ENCODE measurements around the gene DST. TPM values are rescaled to one million over a fixed set of nuclear protein-coding genes. Genes with fewer than 3 reads are reported as not detected.

Gene DST
- total and polyA plus RNA-seq, 2 donors: 56.2 to 311 TPM

DNA sequence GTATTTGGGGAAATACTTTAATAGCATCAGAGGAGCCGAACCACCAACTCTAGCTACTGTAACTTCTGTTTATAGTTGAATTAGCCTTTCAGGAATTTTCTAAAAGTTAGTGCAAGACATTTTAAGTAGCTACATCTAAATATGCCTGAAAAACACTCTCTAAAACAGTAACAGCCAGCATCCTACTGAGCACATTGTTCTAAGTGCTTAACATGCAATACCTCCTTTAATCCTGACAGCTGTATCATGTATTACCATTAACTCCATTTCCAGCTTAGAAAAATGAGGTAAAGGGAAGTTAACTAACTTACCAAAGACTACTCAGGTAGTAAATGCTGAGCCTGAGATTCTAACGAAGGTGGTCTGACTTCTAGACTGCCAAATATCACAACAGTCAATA is 120.7 kb downstream of the DST start:
- Histone ChIP-seq H3K27ac (ENCODE audit: low read depth in 1 of 2, low read length in 1 of 2) (no peak overlapping the region), H3K36me3 (ENCODE audit: control insufficient read depth in 2 of 2, insufficient read depth in 2 of 2, low read length in 1 of 2) (peaks cover 0 to 3% of the 10 kb centered on the region in 2 donors), H3K4me1 (ENCODE audit: control insufficient read depth in 2 of 2, insufficient read depth in 2 of 2, low read length in 2 of 2) (no peaks in the 10 kb centered on the region), H3K9me3 (ENCODE audit: control insufficient read depth in 2 of 2, insufficient read depth in 1 of 2, low read length in 1 of 2) (no peaks in the 10 kb centered on the region), H3K27me3 (ENCODE audit: control insufficient read depth in 2 of 2, insufficient read depth in 1 of 2, low read length in 1 of 2) (no peaks in the 10 kb centered on the region), H3K4me3 (ENCODE audit: low read length in 2 of 2) (no peak overlapping the region)
- 92% methylated on average over 2 of the region's 2 CpGs for WGBS
- DNase-seq (ENCODE audit: low read depth in 6 of 9, low spot score in 9 of 9): no peak

DNA sequence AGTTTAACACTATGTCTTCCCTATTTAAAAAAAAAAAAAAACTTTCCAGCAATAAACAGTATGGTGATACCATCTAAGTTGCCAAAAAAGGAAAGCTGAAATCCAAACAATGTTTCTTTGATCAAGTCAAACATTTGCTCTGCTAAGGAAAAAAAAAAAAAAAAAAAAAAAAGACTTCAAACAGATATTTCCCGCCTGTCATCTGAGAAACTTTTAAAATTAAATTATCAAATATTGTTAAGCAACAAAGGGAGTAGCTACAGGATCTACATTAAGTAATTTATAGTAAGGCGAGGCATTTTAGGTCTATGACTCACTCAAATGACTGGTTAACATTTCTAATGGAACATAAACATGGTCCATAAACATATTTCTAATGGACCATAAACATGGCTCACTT is 121.2 kb downstream of the DST start:
- no peaks in the 10 kb centered on the region for H3K9me3 ChIP-seq (ENCODE audit: control insufficient read depth in 2 of 2, insufficient read depth in 1 of 2, low read length in 1 of 2)
- H3K27me3 ChIP-seq (ENCODE audit: control insufficient read depth in 2 of 2, insufficient read depth in 1 of 2, low read length in 1 of 2): no peaks in the 10 kb centered on the region
- H3K4me1 ChIP-seq (ENCODE audit: control insufficient read depth in 2 of 2, insufficient read depth in 2 of 2, low read length in 2 of 2): no peaks in the 10 kb centered on the region
- WGBS: 97% methylated on average over 2 of the region's 2 CpGs
- no peak for DNase-seq (ENCODE audit: low read depth in 6 of 9, low spot score in 9 of 9)
- H3K4me3 ChIP-seq (ENCODE audit: low read length in 2 of 2): no peak overlapping the region
- H3K36me3 ChIP-seq (ENCODE audit: control insufficient read depth in 2 of 2, insufficient read depth in 2 of 2, low read length in 1 of 2): peaks cover 0 to 3% of the 10 kb centered on the region in 2 donors
- H3K27ac ChIP-seq (ENCODE audit: low read depth in 1 of 2, low read length in 1 of 2): no peak overlapping the region

DNA sequence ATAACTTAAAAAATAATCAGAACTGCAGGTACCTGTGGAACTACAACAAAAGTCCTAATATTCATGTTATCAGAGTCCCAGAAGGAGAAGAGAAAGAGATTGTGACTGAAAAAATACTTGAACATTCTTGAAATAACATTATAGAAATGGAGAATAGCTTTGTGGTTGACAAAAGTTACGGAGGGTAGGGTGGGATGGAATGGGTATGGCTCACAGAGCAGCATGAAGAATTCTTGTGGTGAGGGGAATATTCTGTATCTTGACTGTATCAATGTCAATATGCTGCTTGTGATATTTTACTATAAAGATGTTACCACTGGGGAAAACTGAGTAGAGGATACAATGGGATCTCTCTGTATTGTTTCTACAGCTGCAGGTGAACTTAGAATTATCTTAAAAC is 122.5 kb downstream of the DST start:
- 97% methylated on average over 1 of the region's 1 CpG for whole genome bisulfite sequencing
- Histone ChIP-seq H3K27ac (ENCODE audit: low read depth in 1 of 2, low read length in 1 of 2) (no peak overlapping the region), H3K36me3 (ENCODE audit: control insufficient read depth in 2 of 2, insufficient read depth in 2 of 2, low read length in 1 of 2) (peaks cover 0 to 3% of the 10 kb centered on the region in 2 donors), H3K27me3 (ENCODE audit: control insufficient read depth in 2 of 2, insufficient read depth in 1 of 2, low read length in 1 of 2) (no peaks in the 10 kb centered on the region), H3K4me3 (ENCODE audit: low read length in 2 of 2) (no peak overlapping the region), H3K4me1 (ENCODE audit: control insufficient read depth in 2 of 2, insufficient read depth in 2 of 2, low read length in 2 of 2) (no peaks in the 10 kb centered on the region), H3K9me3 (ENCODE audit: control insufficient read depth in 2 of 2, insufficient read depth in 1 of 2, low read length in 1 of 2) (no peaks in the 10 kb centered on the region)
- no peak for DNase-seq (ENCODE audit: low read depth in 6 of 9, low spot score in 9 of 9)

DNA sequence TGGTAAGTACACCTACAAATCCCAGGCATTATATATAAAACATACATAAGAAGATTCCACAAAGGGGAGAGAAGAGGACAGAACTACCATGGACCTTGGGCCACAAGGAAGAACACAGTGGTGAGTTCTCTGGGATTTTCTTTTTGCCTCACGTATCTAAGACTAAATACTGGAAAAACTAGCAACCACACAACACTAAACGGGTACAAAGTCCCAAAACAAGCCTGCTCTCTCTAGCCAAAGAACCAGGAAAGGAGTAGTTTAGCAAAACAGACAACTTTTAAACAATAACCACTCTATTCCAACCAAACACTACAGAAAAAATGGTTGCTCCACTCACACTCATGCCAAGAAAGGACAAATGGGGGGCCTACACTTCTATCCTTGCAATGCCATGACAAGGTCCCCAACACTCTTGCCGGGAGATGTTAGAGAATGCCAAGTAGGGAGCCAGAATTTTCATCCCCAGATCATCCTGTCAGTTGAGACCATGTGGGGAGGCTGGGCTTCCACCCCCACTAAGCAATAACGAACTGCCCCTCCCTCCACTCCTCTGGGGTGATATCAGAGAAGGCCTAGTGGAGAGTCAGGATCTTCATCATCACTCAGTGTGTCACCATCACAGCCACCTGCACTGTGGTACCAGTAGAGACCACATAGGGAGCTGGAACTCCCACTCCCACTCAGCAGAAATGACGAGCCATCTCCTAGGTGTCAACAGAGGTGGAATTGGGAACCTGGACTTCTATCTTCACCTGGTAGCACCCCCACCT is 123.5 kb downstream of the DST start:
- Histone ChIP-seq H3K4me3 (ENCODE audit: low read length in 2 of 2) (no peak overlapping the region), H3K27me3 (ENCODE audit: control insufficient read depth in 2 of 2, insufficient read depth in 1 of 2, low read length in 1 of 2) (no peaks in the 10 kb centered on the region), H3K36me3 (ENCODE audit: control insufficient read depth in 2 of 2, insufficient read depth in 2 of 2, low read length in 1 of 2) (peaks cover 0 to 3% of the 10 kb centered on the region in 2 donors), H3K27ac (ENCODE audit: low read depth in 1 of 2, low read length in 1 of 2) (no peak overlapping the region), H3K4me1 (ENCODE audit: control insufficient read depth in 2 of 2, insufficient read depth in 2 of 2, low read length in 2 of 2) (no peaks in the 10 kb centered on the region), H3K9me3 (ENCODE audit: control insufficient read depth in 2 of 2, insufficient read depth in 1 of 2, low read length in 1 of 2) (no peaks in the 10 kb centered on the region)
- 77% methylated on average over 5 of the region's 5 CpGs for WGBS
- DNase-seq (ENCODE audit: low read depth in 6 of 9, low spot score in 9 of 9): no peak

DNA sequence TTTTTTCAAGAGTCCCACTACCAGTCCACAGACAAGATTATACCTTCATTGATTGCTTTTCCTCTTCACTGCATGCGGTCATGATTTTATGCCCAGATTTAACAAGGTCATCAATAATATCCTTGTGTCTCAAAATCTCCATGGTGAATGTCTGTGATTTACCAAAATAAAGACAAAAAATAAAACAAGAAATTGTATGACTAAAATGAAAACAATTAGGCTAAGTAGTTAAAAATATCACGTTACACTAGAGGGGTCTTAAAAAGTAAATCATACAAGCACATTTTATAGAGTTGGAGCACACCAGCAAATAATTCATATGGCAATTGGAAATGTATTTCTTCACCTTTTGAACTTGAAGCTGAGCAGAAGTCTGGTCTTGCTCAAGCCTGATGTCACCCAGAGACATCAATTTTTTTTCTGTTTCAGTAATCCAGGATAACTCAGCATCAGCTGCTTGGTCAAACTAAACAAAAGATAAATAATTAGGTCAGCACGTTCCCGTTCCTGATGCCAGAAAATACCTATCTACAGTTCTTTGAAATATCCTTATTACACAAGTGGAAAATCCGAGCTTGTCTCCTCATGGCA is 125.4 kb downstream of the DST start:
- H3K4me1 ChIP-seq (ENCODE audit: control insufficient read depth in 2 of 2, insufficient read depth in 2 of 2, low read length in 2 of 2): no peaks in the 10 kb centered on the region
- WGBS: 87% methylated on average over 5 of the region's 5 CpGs
- DNase-seq (ENCODE audit: low read depth in 6 of 9, low spot score in 9 of 9): no peak
- no peak overlapping the region for H3K27ac ChIP-seq (ENCODE audit: low read depth in 1 of 2, low read length in 1 of 2)
- no peak overlapping the region for H3K4me3 ChIP-seq (ENCODE audit: low read length in 2 of 2)
- no peaks in the 10 kb centered on the region for H3K27me3 ChIP-seq (ENCODE audit: control insufficient read depth in 2 of 2, insufficient read depth in 1 of 2, low read length in 1 of 2)
- no peaks in the 10 kb centered on the region for H3K9me3 ChIP-seq (ENCODE audit: control insufficient read depth in 2 of 2, insufficient read depth in 1 of 2, low read length in 1 of 2)
- peaks cover 0 to 8% of the 10 kb centered on the region in 2 donors for H3K36me3 ChIP-seq (ENCODE audit: control insufficient read depth in 2 of 2, insufficient read depth in 2 of 2, low read length in 1 of 2)

DNA sequence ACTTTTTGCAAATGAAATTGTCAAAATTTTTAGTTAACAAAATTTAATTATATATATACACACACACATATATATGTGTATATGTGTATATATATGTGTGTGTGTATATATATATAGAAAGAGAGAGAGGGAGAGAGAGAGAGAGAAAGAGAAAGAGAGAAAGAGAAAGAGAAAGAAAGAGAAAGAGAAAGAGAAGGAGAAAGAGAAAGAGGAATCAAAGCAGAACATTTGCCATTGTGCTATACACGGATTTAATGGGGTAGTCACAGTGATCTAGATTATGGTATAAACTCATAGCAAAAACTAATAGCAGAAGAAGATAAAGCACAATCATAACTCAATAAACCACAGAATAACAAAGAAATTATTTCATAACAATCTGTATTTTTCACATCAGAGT is 126.7 kb downstream of the DST start:
- WGBS: 77% methylated on average over 1 of the region's 1 CpG
- H3K4me3 ChIP-seq (ENCODE audit: low read length in 2 of 2): no peak overlapping the region
- no peak for DNase-seq (ENCODE audit: low read depth in 6 of 9, low spot score in 9 of 9)
- H3K9me3 ChIP-seq (ENCODE audit: control insufficient read depth in 2 of 2, insufficient read depth in 1 of 2, low read length in 1 of 2): no peaks in the 10 kb centered on the region
- H3K27me3 ChIP-seq (ENCODE audit: control insufficient read depth in 2 of 2, insufficient read depth in 1 of 2, low read length in 1 of 2): no peaks in the 10 kb centered on the region
- H3K4me1 ChIP-seq (ENCODE audit: control insufficient read depth in 2 of 2, insufficient read depth in 2 of 2, low read length in 2 of 2): no peaks in the 10 kb centered on the region
- no peak overlapping the region for H3K27ac ChIP-seq (ENCODE audit: low read depth in 1 of 2, low read length in 1 of 2)
- H3K36me3 ChIP-seq (ENCODE audit: control insufficient read depth in 2 of 2, insufficient read depth in 2 of 2, low read length in 1 of 2): peaks cover 0 to 8% of the 10 kb centered on the region in 2 donors

DNA sequence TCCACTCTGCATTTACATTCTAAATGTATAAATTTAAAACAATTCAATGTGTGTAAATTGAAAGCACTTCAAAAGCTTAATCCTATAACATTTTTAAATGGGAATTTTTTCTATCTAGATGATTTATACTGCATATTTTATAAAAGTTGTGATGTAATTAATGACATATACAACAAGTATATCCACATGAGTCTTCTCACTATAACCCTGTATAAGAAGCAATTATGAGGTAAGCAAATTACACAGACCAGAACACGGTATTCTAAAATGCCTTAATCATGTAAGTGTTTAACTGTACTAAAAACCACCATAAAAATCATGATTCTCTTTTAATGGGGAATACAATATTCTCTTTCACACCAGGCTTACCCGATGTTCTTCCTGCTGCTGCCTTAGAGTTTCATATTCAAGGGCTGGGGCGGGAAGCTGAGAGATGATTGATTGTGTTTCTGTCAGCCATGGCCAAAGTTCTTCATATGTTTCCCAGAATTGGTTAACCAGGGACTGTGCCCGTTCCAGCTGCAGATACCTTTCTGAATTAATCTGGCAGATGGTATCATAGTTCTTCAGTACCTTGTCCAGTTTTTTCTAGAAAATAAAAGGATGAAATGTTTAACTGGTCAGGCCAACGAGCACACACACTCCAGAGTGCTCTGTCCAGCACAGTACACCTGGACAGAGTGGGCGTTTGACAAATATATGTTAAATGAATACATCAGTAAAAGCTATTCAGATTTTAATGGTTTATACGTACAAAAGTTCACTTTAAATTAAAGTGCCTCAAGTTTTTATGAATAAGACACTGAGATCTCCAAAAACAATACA is 127.4 kb downstream of the DST start:
- H3K36me3 ChIP-seq (ENCODE audit: control insufficient read depth in 2 of 2, insufficient read depth in 2 of 2, low read length in 1 of 2): peaks cover 0 to 8% of the 10 kb centered on the region in 2 donors
- DNase-seq (ENCODE audit: low read depth in 6 of 9, low spot score in 9 of 9): no peak
- no peaks in the 10 kb centered on the region for H3K27me3 ChIP-seq (ENCODE audit: control insufficient read depth in 2 of 2, insufficient read depth in 1 of 2, low read length in 1 of 2)
- WGBS: 85% methylated on average over 7 of the region's 7 CpGs
- H3K27ac ChIP-seq (ENCODE audit: low read depth in 1 of 2, low read length in 1 of 2): no peak overlapping the region
- no peaks in the 10 kb centered on the region for H3K4me1 ChIP-seq (ENCODE audit: control insufficient read depth in 2 of 2, insufficient read depth in 2 of 2, low read length in 2 of 2)
- no peak overlapping the region for H3K4me3 ChIP-seq (ENCODE audit: low read length in 2 of 2)
- H3K9me3 ChIP-seq (ENCODE audit: control insufficient read depth in 2 of 2, insufficient read depth in 1 of 2, low read length in 1 of 2): no peaks in the 10 kb centered on the region

DNA sequence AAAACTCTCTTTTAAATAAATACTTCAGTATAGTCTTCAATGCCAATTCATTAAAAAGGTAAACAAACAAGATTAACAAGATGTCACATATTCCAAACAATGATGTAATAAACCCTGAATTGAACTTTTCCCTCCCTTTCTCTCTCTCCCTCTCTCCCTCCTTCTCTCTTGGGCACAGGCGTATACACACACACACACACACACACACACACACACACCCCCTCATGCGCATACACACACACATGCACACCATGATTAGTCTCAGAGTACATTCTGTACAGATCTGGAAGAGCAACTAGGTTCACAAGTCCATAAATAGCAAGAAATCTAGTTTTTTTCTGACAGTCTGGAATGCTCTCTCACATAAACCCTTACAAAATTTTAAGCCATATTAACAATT is 128.3 kb downstream of the DST start:
- Histone ChIP-seq H3K27ac (ENCODE audit: low read depth in 1 of 2, low read length in 1 of 2) (no peak overlapping the region), H3K27me3 (ENCODE audit: control insufficient read depth in 2 of 2, insufficient read depth in 1 of 2, low read length in 1 of 2) (no peaks in the 10 kb centered on the region), H3K4me3 (ENCODE audit: low read length in 2 of 2) (no peak overlapping the region), H3K4me1 (ENCODE audit: control insufficient read depth in 2 of 2, insufficient read depth in 2 of 2, low read length in 2 of 2) (no peaks in the 10 kb centered on the region), H3K9me3 (ENCODE audit: control insufficient read depth in 2 of 2, insufficient read depth in 1 of 2, low read length in 1 of 2) (no peaks in the 10 kb centered on the region), H3K36me3 (ENCODE audit: control insufficient read depth in 2 of 2, insufficient read depth in 2 of 2, low read length in 1 of 2) (peaks cover 0 to 10% of the 10 kb centered on the region in 2 donors)
- DNase-seq (ENCODE audit: low read depth in 6 of 9, low spot score in 9 of 9): no peak
- WGBS: 44% methylated on average over 2 of the region's 2 CpGs

DNA sequence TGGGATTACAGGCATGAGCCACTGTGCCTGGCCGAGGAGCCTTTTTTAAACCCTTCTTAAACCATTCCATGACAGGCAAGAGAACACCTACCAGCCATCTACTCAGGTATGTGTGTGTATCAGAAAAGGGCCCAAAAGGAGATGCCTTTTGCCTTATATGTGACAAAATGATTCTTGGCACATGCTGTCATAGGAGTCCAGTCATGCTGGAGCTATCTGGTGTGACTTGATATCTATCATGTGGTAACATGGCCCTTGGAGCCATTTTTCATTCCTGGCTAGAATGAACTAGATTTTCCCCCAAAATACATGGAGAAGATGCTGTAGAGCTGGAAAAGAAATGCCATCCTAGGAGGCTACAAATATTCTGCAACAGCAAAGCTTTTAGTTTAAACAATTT is 129.1 kb downstream of the DST start:
- peaks cover 0 to 9% of the 10 kb centered on the region in 2 donors for H3K36me3 ChIP-seq (ENCODE audit: control insufficient read depth in 2 of 2, insufficient read depth in 2 of 2, low read length in 1 of 2)
- no peaks in the 10 kb centered on the region for H3K27me3 ChIP-seq (ENCODE audit: control insufficient read depth in 2 of 2, insufficient read depth in 1 of 2, low read length in 1 of 2)
- no peak for DNase-seq (ENCODE audit: low read depth in 6 of 9, low spot score in 9 of 9)
- no peak overlapping the region for H3K4me3 ChIP-seq (ENCODE audit: low read length in 2 of 2)
- no peaks in the 10 kb centered on the region for H3K4me1 ChIP-seq (ENCODE audit: control insufficient read depth in 2 of 2, insufficient read depth in 2 of 2, low read length in 2 of 2)
- H3K27ac ChIP-seq (ENCODE audit: low read depth in 1 of 2, low read length in 1 of 2): no peak overlapping the region
- no peaks in the 10 kb centered on the region for H3K9me3 ChIP-seq (ENCODE audit: control insufficient read depth in 2 of 2, insufficient read depth in 1 of 2, low read length in 1 of 2)
- 97% methylated on average over 1 of the region's 1 CpG for WGBS
